GM12878 (cell line): ENCODE measurements around the gene MSL2. TPM values are rescaled to one million over a fixed set of nuclear protein-coding genes. Genes with fewer than 3 reads are reported as not detected.
A peak's percentile ranks its signal among the peaks of the same experiment; 100 is the strongest.

Source experiments
- ATAC-seq: fragments of 200-7000 bp; cut with Tn5 transposase; 3 replicates; pipeline ENCODE4 v1.9.1; 2020; ENCODE audit warnings: mild to moderate bottlenecking, moderate library complexity
- BruUV-seq: library from RNA; stranded (reverse); fragments of 400-500 nt; replicated peaks from 2 replicates; lab custom pipeline; 2021; lab: Mats Ljungman, UMichigan
- CTCF ChIA-PET: fragments of 300-600 bp; sonication (Branson Sonifier 250); formaldehyde crosslinking; extraction: SDS; loops from one replicate; lab custom pipeline; 2021; ENCODE audit warnings: inconsistent platforms; lab: Yijun Ruan, JAX
- POLR2A ChIA-PET: fragments of 350-600 bp; formaldehyde crosslinking; extraction: SDS; loops from one replicate; lab custom pipeline; 2021; ENCODE audit warnings: inconsistent platforms; lab: Charles Lee
- RAD21 ChIA-PET: fragments of 300-600 bp; sonication (Branson Sonifier 250); formaldehyde crosslinking; loops from one replicate; lab custom pipeline; 2023; ENCODE audit warnings: antibody characterized with exemption; ENCODE audit not compliant: unreplicated experiment; lab: Charles Lee
- SMC1A ChIA-PET: fragments of 300-600 bp; sonication (Branson Sonifier 250); formaldehyde crosslinking; loops from one replicate; lab custom pipeline; 2023; ENCODE audit not compliant: unreplicated experiment, uncharacterized antibody; lab: Charles Lee
- DNase-seq: peaks from one replicate; pipeline ENCODE4 v3.0.0-alpha.2; 2011; ENCODE audit warnings: low read depth, low spot score
- FAIRE-seq: peaks from 3 replicates; lab custom pipeline; 2011; peaks lifted over from hg19 to GRCh38; lab: Jason Lieb, UNC
- H2AFZ ChIP-seq: 2 replicates; pipeline ENCODE4 v1.6.0; 2011; ENCODE audit warnings: low read depth, low read length, control low read depth; ENCODE audit not compliant: control insufficient read depth
- H3K27ac ChIP-seq: 2 replicates; pipeline ENCODE4 v1.5.1; 2011; ENCODE audit warnings: control low read depth; ENCODE audit not compliant: control insufficient read depth, insufficient read depth
- H3K27me3 ChIP-seq, 2 experiments: replicated peaks in 1 of 2; 2 replicates each; pipeline versions ENCODE4 v1.6.0 to v1.6.1; 2011; ENCODE audit warnings: low read length in 1 of 2; ENCODE audit not compliant: control insufficient read depth in 2 of 2, insufficient read depth in 2 of 2
- H3K36me3 ChIP-seq, 2 experiments: 2 replicates each; pipeline ENCODE4 v1.5.1; 2011; ENCODE audit warnings: low read length in 1 of 2; ENCODE audit not compliant: control insufficient read depth in 2 of 2, insufficient read depth in 2 of 2
- H3K4me1 ChIP-seq: 2 replicates; pipeline ENCODE4 v1.6.1; 2011; ENCODE audit warnings: mild to moderate bottlenecking, low read length, moderate library complexity, mixed read lengths; ENCODE audit not compliant: control insufficient read depth, insufficient read depth
- H3K4me2 ChIP-seq: 2 replicates; pipeline ENCODE4 v1.6.0; 2011; ENCODE audit warnings: control low read depth; ENCODE audit not compliant: control insufficient read depth, insufficient read depth
- H3K4me3 ChIP-seq: fragments of 200-600 bp; sonication (generic); 2 replicates; pipeline ENCODE4 v1.5.1; 2016
- H3K79me2 ChIP-seq: 2 replicates; pipeline ENCODE4 v1.6.0; 2011; ENCODE audit warnings: low read length; ENCODE audit not compliant: control insufficient read depth, insufficient read depth
- H3K9ac ChIP-seq: 2 replicates; pipeline ENCODE4 v1.8.0; 2011; ENCODE audit warnings: low read length, control low read depth, mixed read lengths; ENCODE audit not compliant: control insufficient read depth, insufficient read depth
- H3K9me3 ChIP-seq: replicated peaks from 3 replicates; pipeline ENCODE4 v1.5.1; 2011; ENCODE audit warnings: mild to moderate bottlenecking, low read length; ENCODE audit not compliant: control insufficient read depth, insufficient read depth
- H4K20me1 ChIP-seq: 2 replicates; pipeline ENCODE4 v1.6.0; 2011; ENCODE audit not compliant: control insufficient read depth, insufficient read depth
- ASH2L ChIP-seq: fragments of 300-600, 200-600 bp; sonication (generic); IDR thresholded peaks from 2 replicates; pipeline ENCODE4 v1.6.1; 2017; ENCODE audit warnings: low read depth, mild to moderate bottlenecking, borderline replicate concordance
- CUX1 ChIP-seq: IDR thresholded peaks from 2 replicates; pipeline ENCODE4 v1.6.1; 2012; ENCODE audit warnings: improper control_type of control experiment, low read depth, low read length; ENCODE audit not compliant: insufficient replicate concordance
- FOXM1 ChIP-seq: IDR thresholded peaks from 2 replicates; pipeline ENCODE4 v1.6.1; 2012; ENCODE audit warnings: low read depth, mild to moderate bottlenecking, inconsistent platforms, low read length, moderate library complexity
- HSF1 ChIP-seq: fragments of 150-350 bp; IDR thresholded peaks from 2 replicates; pipeline ENCODE4 v1.6.1; 2014; ENCODE audit warnings: mild to moderate bottlenecking, low read depth, low read length
- RFX5 ChIP-seq: IDR thresholded peaks from 2 replicates; pipeline ENCODE4 v1.6.1; 2011; ENCODE audit warnings: low read depth, low read length, improper control_type of control experiment
- SIN3A ChIP-seq: IDR thresholded peaks from 2 replicates; pipeline ENCODE4 v1.6.1; 2012; ENCODE audit warnings: low read depth, low read length, improper control_type of control experiment
- SIX5 ChIP-seq: IDR thresholded peaks from 2 replicates; pipeline ENCODE4 v1.6.1; 2011; ENCODE audit warnings: mild to moderate bottlenecking, low read depth, low read length, moderate library complexity; ENCODE audit not compliant: severe bottlenecking
- TCF7 ChIP-seq: IDR thresholded peaks from 2 replicates; pipeline ENCODE4 v1.6.1; 2014; ENCODE audit warnings: antibody characterized with exemption, borderline replicate concordance
- ZBTB11 ChIP-seq: fragments of 450-650 bp; formaldehyde crosslinking; IDR thresholded peaks from 2 replicates; pipeline ENCODE4 v1.5.0; 2022; ENCODE audit warnings: mild to moderate bottlenecking, missing genetic modification characterization
- ZNF687 ChIP-seq: fragments of 450-650 bp; IDR thresholded peaks from 2 replicates; pipeline ENCODE4 v1.6.1; 2017; ENCODE audit warnings: mild to moderate bottlenecking, moderate library complexity
- WGBS: methylation state at CpG from one replicate; pipeline ENCODE4 v1.1.6; 2016; ENCODE audit warnings: low lambda C conversion rate; ENCODE audit not compliant: insufficient replicate concordance, insufficient coverage; ENCODE audit errors: missing lambda C conversion rate; 5-methylcytosine and 5-hydroxymethylcytosine counted together
- in situ Hi-C: fragments of 300-500 bp; cut with MboI; formaldehyde crosslinking; loops from 9 replicates; pipeline ENCODE4 v1.14.3; 2018; ENCODE audit warnings: mixed read lengths
- intact Hi-C: fragments of 100-400 bp; cut with micrococcal nuclease; formaldehyde crosslinking; loops from one replicate; pipeline ENCODE4 v1.14.2; 2022; ENCODE audit not compliant: unreplicated experiment
- polyA plus RNA-seq, 11 experiments: library from polyadenylated mRNA; depleted of rRNA in 4 of 11; unstranded in 6 of 11; stranded (reverse) in 5 of 11; fragments of >200 nt; fragmentation: Nextera tagmentation in 4 of 11; fragmentation: Illumina TruSeq in 1 of 11; extraction: Ambion mirVana in 4 of 11; extraction: Trizol in 1 of 11; gene quantifications; 1 replicate in 1 of 11; 2 replicates in 10 of 11; pipeline versions ENCODE4 v1.2.1 to v1.2.3, GENCODE V29; 2011 to 2016; ENCODE audit warnings: inconsistent platforms in 2 of 11, missing spikeins in 2 of 11, low read depth in 1 of 11
- total RNA-seq, 4 experiments: library from RNA; depleted of rRNA in 3 of 4; stranded (reverse); fragments of >200 nt in 3 of 4; fragmentation: Illumina TruSeq in 1 of 4; extraction: Trizol in 1 of 4; gene quantifications; 2 replicates each; pipeline versions ENCODE4 v1.2.1 to v1.2.3, GENCODE V29; 2013 to 2021

Gene MSL2
- total and polyA plus RNA-seq, 10 of the 15 experiments (the other 5 are each of a cell fraction or from before 2014, with no cell fraction given), result 3.5 to 31.7 (median 10.5) TPM

- ChIA-PET RAD21 (no interaction called here), POLR2A (no interaction called here), SMC1A (no interaction called here), CTCF (no interaction called here)
- H3K36me3 ChIP-seq, result peaks cover 0 to 23% of the 10 kb centered on the region in 2 experiments; a peak in 3 of 4 replicates
- no peak overlapping the region for H3K9ac ChIP-seq
- intact Hi-C loops, result no loop called here
- H3K4me2 ChIP-seq, result no peak overlapping the region
- WGBS, result 98% methylated on average over 4 of the region's 4 CpGs
- peak; percentile 47 for FAIRE-seq
- H3K27ac ChIP-seq, result no peak overlapping the region
- H3K4me1 ChIP-seq, result no peaks in the 10 kb centered on the region
- H2AFZ ChIP-seq, result no peak overlapping the region
- in situ Hi-C loops, result no loop called here
- DNase-seq, result no peak
- peaks cover 72% of the 10 kb centered on the region for H3K79me2 ChIP-seq
- H4K20me1 ChIP-seq, result peaks cover 7% of the 10 kb centered on the region; the same call in 1 of the 2 replicates
- no peaks in the 10 kb centered on the region for H3K27me3 ChIP-seq
- no peak overlapping the region for H3K4me3 ChIP-seq
- no TSS peak for BruUV-seq
- ATAC-seq, result no peak
- H3K9me3 ChIP-seq, result no peaks in the 10 kb centered on the region
- TF ChIP-seq TCF7 (no peak), CUX1 (no peak), ZNF687 (no peak), RFX5 (no peak), SIX5 (no peak), ASH2L (no peak), FOXM1 (no peak), ZBTB11 (no peak), HSF1 (no peak), SIN3A (no peak)
Observed at GRCh38 chr3:136152963-136153362, 43.2 kb downstream of the MSL2 start.
